Astrocyte of the spinal cord (primary cell): Measurements from ENCODE around the gene PTPRN2.
"Not testable (repeated sequence)": the region's sequence is repeated elsewhere in the genome, so short reads cannot be mapped to it uniquely, and the experiment has no call there.

Source experiments
- DNase-seq: peaks from one replicate; pipeline ENCODE4 v3.0.0; 2011; ENCODE audit warnings: low read depth, low spot score
- H3K4me3 ChIP-seq: 2 replicates; pipeline ENCODE4 v1.5.1; 2011; ENCODE audit warnings: low read depth, mild to moderate bottlenecking, low read length, moderate library complexity
- CTCF ChIP-seq: IDR thresholded peaks from 2 replicates; pipeline ENCODE4 v1.5.1; 2012; ENCODE audit warnings: low read depth, mild to moderate bottlenecking, low read length, inconsistent platforms
- in situ Hi-C: cut with HindIII; loops from 2 replicates; pipeline ENCODE4 v1.10.0; 2017; ENCODE audit warnings: low sequenced_read_pairs

The PTPRN2 gene

GRCh38 chr7:158331826-158332450 is 255.7 kb downstream of the PTPRN2 start:
- DNase-seq, in situ Hi-C loops, H3K4me3 ChIP-seq: not testable (repeated sequence)

- H3K4me3 ChIP-seq = no peak overlapping the region
- no peak for DNase-seq
- in situ Hi-C loops = no loop called here
- TF ChIP-seq CTCF = no peak
These were observed 257.9 kb downstream of the PTPRN2 start for GRCh38 chr7:158329686-158330085.

GRCh38 chr7:158329014-158329610 is 258.5 kb downstream of the PTPRN2 start:
- no peak for TF ChIP-seq CTCF
- H3K4me3 ChIP-seq = no peak overlapping the region
- DNase-seq = no peak
- in situ Hi-C loops = no loop called here

- H3K4me3 ChIP-seq = no peak overlapping the region
- in situ Hi-C loops = no loop called here
- DNase-seq = no peak
- TF ChIP-seq CTCF = no peak
These were observed 259.1 kb downstream of the PTPRN2 start for GRCh38 chr7:158328376-158329013.

GRCh38 chr7:158327571-158328180 is 259.9 kb downstream of the PTPRN2 start:
- no peak for DNase-seq
- TF ChIP-seq CTCF = no peak
- no peak overlapping the region for H3K4me3 ChIP-seq
- in situ Hi-C loops = no loop called here

- no peak for DNase-seq
- H3K4me3 ChIP-seq = no peak overlapping the region
- in situ Hi-C loops = no loop called here
- TF ChIP-seq CTCF = no peak
These were observed 260.6 kb downstream of the PTPRN2 start for GRCh38 chr7:158327012-158327411.
